ENCODE results near the gene LY6G6D. TPM values are rescaled to one million over a fixed set of nuclear protein-coding genes. Genes with fewer than 3 reads are reported as not detected.

The LY6G6D gene
- total RNA-seq, 2 donors from 2014 or later, result not detected

DNA sequence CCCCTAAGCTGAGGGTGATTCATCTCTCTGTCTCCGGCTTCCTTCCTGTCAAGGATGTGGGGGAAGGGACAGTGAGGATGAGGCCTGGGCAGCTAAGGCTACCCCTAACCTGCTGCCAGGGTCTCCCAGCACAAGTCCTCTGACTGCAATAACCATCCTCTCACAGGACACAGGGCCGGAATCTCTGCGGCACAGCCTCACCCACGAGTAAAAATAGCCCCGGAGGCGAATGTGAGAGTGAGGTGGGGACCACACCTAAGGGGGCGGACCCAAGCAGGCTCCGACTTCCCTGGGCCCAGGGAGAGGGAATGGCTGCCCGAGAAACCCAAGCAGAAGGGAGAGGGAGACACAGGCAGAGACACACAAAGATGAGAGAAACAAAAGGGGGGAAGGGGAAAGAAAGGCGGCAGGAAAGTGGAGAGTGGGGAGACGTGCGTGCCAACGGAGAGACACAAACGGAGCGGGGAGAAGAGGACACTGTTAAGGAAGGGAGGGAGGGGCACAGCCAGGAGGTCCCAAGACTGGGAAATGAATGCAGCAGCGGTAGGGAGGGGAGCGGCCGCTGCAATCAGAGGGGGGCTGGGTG is 19.8 kb downstream of the LY6G6D start:
- intact Hi-C loops (cut with DNase I), result loop anchor here (5.0 kb wide), 1 partner anchor 87 kb away; no protein-coding TSS in a partner anchor
- peak; percentile 60 for DNase-seq (ENCODE audit: low spot score)

DNA sequence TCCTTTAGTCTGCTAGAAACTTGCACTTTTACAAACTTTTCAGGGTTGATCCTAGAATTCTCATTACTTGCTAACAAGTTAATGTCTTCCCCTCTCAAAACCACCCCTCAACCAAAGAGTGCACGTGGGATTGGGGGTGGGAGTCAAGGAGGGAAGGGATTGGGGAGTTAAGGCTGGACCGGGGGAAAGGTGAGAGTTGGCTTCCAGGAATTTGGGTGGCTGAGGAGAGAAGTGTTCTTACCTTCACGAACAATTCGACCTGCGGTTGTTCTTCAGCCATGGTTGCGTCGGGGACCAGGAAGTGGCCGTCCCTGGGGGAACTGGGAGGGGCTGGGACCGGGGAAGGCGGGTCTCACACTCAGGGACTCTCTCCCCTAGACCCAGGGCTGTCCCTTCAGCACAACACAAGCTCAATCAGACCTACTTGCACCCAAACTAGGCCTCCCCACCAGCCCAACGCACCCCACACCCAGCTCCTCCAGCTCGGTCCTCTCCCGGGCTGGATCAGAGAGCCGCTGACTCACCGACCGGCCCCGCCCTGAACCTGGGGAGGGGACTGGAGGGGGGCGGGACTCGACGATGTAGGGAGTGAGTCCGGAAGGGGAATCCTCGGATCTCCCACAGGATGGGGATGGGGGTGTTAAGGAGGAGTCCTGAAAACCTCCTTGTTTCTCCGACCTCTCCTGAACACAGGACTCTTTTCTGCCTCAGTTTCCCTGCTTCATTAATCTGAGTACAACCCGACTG is 21.0 kb downstream of the LY6G6D start, which contains the start of gene CLIC1:
CLIC1 (minus strand) TSS at position 510 of the 747 bp plus-strand sequence; CDS start at position 280, 230 bp downstream.
- Histone ChIP-seq H3K4me3 (peak within 1 kb of the TSS; percentile 61 to 78), H3K4me1 (replicated peaks) (peaks cover 17% of the 10 kb centered on the region), H3K36me3 (peaks cover 4 to 14% of the 10 kb centered on the region in 2 donors), H3K9me3 (no peaks in the 10 kb centered on the region), H3K27ac (peak within 1 kb of the TSS; percentile 94 to 98), H3K27me3 (replicated peaks; ENCODE audit: insufficient read depth) (no peaks in the 10 kb centered on the region)
- DNase-seq (ENCODE audit: low spot score), result peak; percentile 87
- TF ChIP-seq, protein P1, sequence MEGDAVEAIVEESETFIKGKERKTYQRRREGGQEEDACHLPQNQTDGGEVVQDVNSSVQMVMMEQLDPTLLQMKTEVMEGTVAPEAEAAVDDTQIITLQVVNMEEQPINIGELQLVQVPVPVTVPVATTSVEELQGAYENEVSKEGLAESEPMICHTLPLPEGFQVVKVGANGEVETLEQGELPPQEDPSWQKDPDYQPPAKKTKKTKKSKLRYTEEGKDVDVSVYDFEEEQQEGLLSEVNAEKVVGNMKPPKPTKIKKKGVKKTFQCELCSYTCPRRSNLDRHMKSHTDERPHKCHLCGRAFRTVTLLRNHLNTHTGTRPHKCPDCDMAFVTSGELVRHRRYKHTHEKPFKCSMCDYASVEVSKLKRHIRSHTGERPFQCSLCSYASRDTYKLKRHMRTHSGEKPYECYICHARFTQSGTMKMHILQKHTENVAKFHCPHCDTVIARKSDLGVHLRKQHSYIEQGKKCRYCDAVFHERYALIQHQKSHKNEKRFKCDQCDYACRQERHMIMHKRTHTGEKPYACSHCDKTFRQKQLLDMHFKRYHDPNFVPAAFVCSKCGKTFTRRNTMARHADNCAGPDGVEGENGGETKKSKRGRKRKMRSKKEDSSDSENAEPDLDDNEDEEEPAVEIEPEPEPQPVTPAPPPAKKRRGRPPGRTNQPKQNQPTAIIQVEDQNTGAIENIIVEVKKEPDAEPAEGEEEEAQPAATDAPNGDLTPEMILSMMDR (IDR thresholded peaks at IDR 0.05), result no peak
- peak; percentile 97 for TF ChIP-seq POLR2AphosphoS5 (IDR thresholded peaks at IDR 0.05)
- peak; percentile 97 for TF ChIP-seq POLR2A (IDR thresholded peaks at IDR 0.05)
- intact Hi-C loops (cut with DNase I), result loop anchor here (5.0 kb wide), 1 partner anchor 86 kb away; no protein-coding TSS in a partner anchor
- 0% methylated on average over 24 of the region's 24 CpGs for WGBS

More for the DNA sequence above, 19.8 kb downstream of the LY6G6D start:
- TF ChIP-seq POLR2A (IDR thresholded peaks at IDR 0.05) (peak; percentile 75), POLR2AphosphoS5 (IDR thresholded peaks at IDR 0.05) (peak; percentile 71)
- TF ChIP-seq, protein P1 (IDR thresholded peaks at IDR 0.05), result no peak
- Histone ChIP-seq H3K4me3 (peak overlapping the region; percentile 61 to 78), H3K36me3 (peaks cover 4 to 14% of the 10 kb centered on the region in 2 donors), H3K27me3 (replicated peaks; ENCODE audit: insufficient read depth) (no peaks in the 10 kb centered on the region), H3K27ac (peak overlapping the region; percentile 94 to 98), H3K9me3 (no peaks in the 10 kb centered on the region), H3K4me1 (replicated peaks) (peaks cover 17% of the 10 kb centered on the region)
- WGBS, result 0% methylated on average over 18 of the region's 18 CpGs

DNA sequence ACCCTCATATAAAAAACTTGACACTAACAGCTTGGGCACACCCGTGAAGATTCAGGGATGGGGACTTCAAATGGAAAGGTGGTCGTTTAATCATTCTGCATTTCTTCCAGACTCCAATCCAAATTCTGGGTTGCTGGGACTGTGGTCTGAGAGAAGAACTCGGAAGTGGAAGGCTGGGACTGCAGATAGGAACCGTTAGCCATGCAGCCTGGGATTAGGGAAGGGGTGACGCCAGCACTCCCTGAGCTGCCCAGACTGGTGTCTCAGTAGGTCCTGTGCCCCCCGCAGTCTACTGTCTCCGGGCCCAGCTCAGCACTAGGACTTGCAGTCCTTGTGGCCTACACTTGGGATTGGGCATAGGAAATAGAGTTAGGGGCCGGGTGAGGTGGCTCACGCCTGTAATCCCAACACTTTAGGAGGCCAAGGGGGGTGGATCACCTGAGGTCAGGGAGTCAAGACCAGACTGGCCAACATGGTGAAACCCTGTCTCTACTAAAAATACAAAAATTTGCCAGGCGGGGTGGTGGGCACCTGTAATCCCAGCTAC is 21.7 kb downstream of the LY6G6D start:
- TF ChIP-seq, protein P1 (IDR thresholded peaks at IDR 0.05), result no peak
- TF ChIP-seq POLR2AphosphoS5 (IDR thresholded peaks at IDR 0.05) (no peak), POLR2A (IDR thresholded peaks at IDR 0.05) (no peak)
- Histone ChIP-seq H3K9me3 (no peaks in the 10 kb centered on the region), H3K27ac (peak overlapping the region; percentile 94 to 98), H3K36me3 (peaks cover 3 to 10% of the 10 kb centered on the region in 2 donors), H3K4me3 (peak overlapping the region; percentile 61 to 78), H3K27me3 (replicated peaks; ENCODE audit: insufficient read depth) (no peaks in the 10 kb centered on the region), H3K4me1 (replicated peaks) (peaks cover 17% of the 10 kb centered on the region)
- intact Hi-C loops (cut with DNase I), result loop anchor here (5.0 kb wide), 1 partner anchor 85 kb away; no protein-coding TSS in a partner anchor
- WGBS, result 35% methylated on average over 10 of the region's 10 CpGs
- DNase-seq (ENCODE audit: low spot score), result no peak

DNA sequence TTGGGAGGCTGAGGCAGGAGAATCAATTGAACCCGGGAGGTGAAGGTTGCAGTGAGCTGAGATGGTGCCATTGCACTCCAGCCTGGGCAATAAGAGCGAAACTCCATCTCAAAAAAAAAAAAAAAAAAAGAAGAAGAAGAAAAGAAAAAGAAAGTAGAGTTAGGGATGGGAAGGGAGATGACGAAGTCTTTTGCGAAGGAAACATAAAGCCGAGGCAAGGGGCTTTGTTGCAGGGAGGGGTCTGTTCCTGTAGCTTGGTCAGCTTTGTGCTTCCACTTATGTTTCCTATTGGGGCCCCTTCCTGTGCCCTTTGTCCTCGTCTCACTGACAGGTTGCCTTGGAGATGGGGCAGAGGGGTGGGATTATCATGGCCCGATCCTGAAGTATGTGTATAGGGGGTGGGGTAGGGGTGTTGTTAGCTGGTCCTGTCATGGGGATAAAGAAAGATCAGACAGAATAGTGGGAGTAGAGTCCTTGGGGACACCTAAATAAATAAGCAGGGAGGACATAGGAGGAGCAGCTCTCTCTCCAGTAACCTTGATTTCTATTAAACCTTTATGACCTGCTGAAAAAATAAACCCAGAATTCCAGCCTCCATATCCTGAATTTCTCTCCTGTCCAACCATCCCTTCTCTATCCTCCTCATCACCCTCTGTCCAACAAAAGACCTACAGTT is 22.3 kb downstream of the LY6G6D start:
- peak overlapping the region in 1 of 2 donors; percentile 4 for H3K4me3 ChIP-seq
- H3K27ac ChIP-seq, result peak overlapping the region; percentile 94 to 98
- no peak for DNase-seq (ENCODE audit: low spot score)
- no peaks in the 10 kb centered on the region for H3K9me3 ChIP-seq
- no peak for TF ChIP-seq POLR2AphosphoS5 (IDR thresholded peaks at IDR 0.05)
- TF ChIP-seq, protein P1 (IDR thresholded peaks at IDR 0.05), result no peak
- TF ChIP-seq POLR2A (IDR thresholded peaks at IDR 0.05), result no peak
- H3K4me1 ChIP-seq (replicated peaks), result peaks cover 17% of the 10 kb centered on the region
- intact Hi-C loops (cut with DNase I), result loop anchor here (5.0 kb wide), 1 partner anchor 85 kb away; no protein-coding TSS in a partner anchor
- peaks cover 0 to 4% of the 10 kb centered on the region in 2 donors for H3K36me3 ChIP-seq
- 48% methylated on average over 7 of the region's 7 CpGs for WGBS
- no peaks in the 10 kb centered on the region for H3K27me3 ChIP-seq (replicated peaks; ENCODE audit: insufficient read depth)

All from prostate gland (tissue), 2 donors.